SH-SY5Y (cell line): ENCODE data around the gene SELENON.

Experiments
- GATA2 ChIP-seq: IDR thresholded peaks from 2 replicates; pipeline ENCODE4 v1.6.1; 2011; ENCODE audit warnings: mild to moderate bottlenecking, low read depth, low read length
- GATA3 ChIP-seq: IDR thresholded peaks from 2 replicates; pipeline ENCODE4 v1.6.1; 2011; ENCODE audit warnings: low read depth, mild to moderate bottlenecking, low read length, moderate library complexity

GRCh38 chr1:25813071-25813733, 13.2 kb downstream of the SELENON start:
- TF ChIP-seq GATA2 (no peak), GATA3 (no peak)
